ENCODE data around the gene CLPSL1.

Gene CLPSL1

GRCh38 chr6:35742842-35743241 lies 38.0 kb upstream of the CLPSL1 start:
- peaks cover 3% of the 10 kb centered on the region; the same call in 1 of the 2 replicates for H3K36me3 ChIP-seq (ENCODE audit: insufficient read depth, low read length)
- H2AFZ ChIP-seq (ENCODE audit: low read length): no peak overlapping the region
- TF ChIP-seq EZH2 (IDR thresholded peaks at IDR 0.05; ENCODE audit: borderline replicate concordance, low read length): no peak
- TF ChIP-seq CTCF (IDR thresholded peaks at IDR 0.05; ENCODE audit: low read length): no peak
- H3F3A ChIP-seq (ENCODE audit: insufficient read depth, low read length): no peaks in the 10 kb centered on the region
- H3K4me3 ChIP-seq (ENCODE audit: low read depth, low read length, poor library complexity, severe bottlenecking): no peak overlapping the region
- H3K4me2 ChIP-seq (ENCODE audit: low read length): no peak overlapping the region
- no peak overlapping the region for H3K27ac ChIP-seq (ENCODE audit: low read depth, low read length, poor library complexity, severe bottlenecking)
- no peaks in the 10 kb centered on the region for H3K9me2 ChIP-seq (ENCODE audit: low read depth, low read length)
- no peak overlapping the region for H3K9ac ChIP-seq (ENCODE audit: low read length)
- H3K27me3 ChIP-seq (ENCODE audit: insufficient read depth, low read length): no peaks in the 10 kb centered on the region; the same call in 1 of the 2 replicates
- 0 out of 2 replicates have a peak, but pooled peaks cover 4% of the 10 kb centered on the region for H3K9me3 ChIP-seq (ENCODE audit: low read length)
- H4K20me1 ChIP-seq (ENCODE audit: insufficient read depth, low read length): no peaks in the 10 kb centered on the region
- no peaks in the 10 kb centered on the region for H3K79me2 ChIP-seq (ENCODE audit: insufficient read depth, low read length)
- H3K4me1 ChIP-seq (ENCODE audit: insufficient read depth, low read length, severe bottlenecking): no peaks in the 10 kb centered on the region

- H3K9me3 ChIP-seq (ENCODE audit: low read length): 0 out of 2 replicates have a peak, but pooled peaks cover 6% of the 10 kb centered on the region
- H3K27ac ChIP-seq (ENCODE audit: low read depth, low read length, poor library complexity, severe bottlenecking): no peak overlapping the region
- no peaks in the 10 kb centered on the region for H3F3A ChIP-seq (ENCODE audit: insufficient read depth, low read length)
- H3K79me2 ChIP-seq (ENCODE audit: insufficient read depth, low read length): no peaks in the 10 kb centered on the region
- H3K27me3 ChIP-seq (ENCODE audit: insufficient read depth, low read length): peaks cover 6% of the 10 kb centered on the region; the same call in 1 of the 2 replicates
- H3K9ac ChIP-seq (ENCODE audit: low read length): no peak overlapping the region
- peaks cover 5% of the 10 kb centered on the region; the same call in 1 of the 2 replicates for H3K36me3 ChIP-seq (ENCODE audit: insufficient read depth, low read length)
- no peak overlapping the region for H3K4me3 ChIP-seq (ENCODE audit: low read depth, low read length, poor library complexity, severe bottlenecking)
- no peaks in the 10 kb centered on the region for H3K9me2 ChIP-seq (ENCODE audit: low read depth, low read length)
- no peaks in the 10 kb centered on the region for H4K20me1 ChIP-seq (ENCODE audit: insufficient read depth, low read length)
- H3K4me2 ChIP-seq (ENCODE audit: low read length): no peak overlapping the region
- TF ChIP-seq EZH2 (IDR thresholded peaks at IDR 0.05; ENCODE audit: borderline replicate concordance, low read length): no peak
- TF ChIP-seq CTCF (IDR thresholded peaks at IDR 0.05; ENCODE audit: low read length): no peak
- no peaks in the 10 kb centered on the region for H3K4me1 ChIP-seq (ENCODE audit: insufficient read depth, low read length, severe bottlenecking)
- no peak overlapping the region for H2AFZ ChIP-seq (ENCODE audit: low read length)
Measured at GRCh38 chr6:35745509-35745908, 35.3 kb upstream of the CLPSL1 start.

- Histone ChIP-seq H3K4me2 (ENCODE audit: low read length) (no peak overlapping the region), H3K36me3 (ENCODE audit: insufficient read depth, low read length) (peaks cover 5% of the 10 kb centered on the region; the same call in 1 of the 2 replicates)
- TF ChIP-seq EZH2 (IDR thresholded peaks at IDR 0.05; ENCODE audit: borderline replicate concordance, low read length): no peak
- TF ChIP-seq CTCF (IDR thresholded peaks at IDR 0.05; ENCODE audit: low read length): no peak
Measured at GRCh38 chr6:35746516-35746915, 34.3 kb upstream of the CLPSL1 start.

More at GRCh38 chr6:35746516-35746915, 34.3 kb upstream of the CLPSL1 start:
- no peaks in the 10 kb centered on the region for H3F3A ChIP-seq (ENCODE audit: insufficient read depth, low read length)
- no peak overlapping the region for H2AFZ ChIP-seq (ENCODE audit: low read length)
- no peak overlapping the region for H3K9ac ChIP-seq (ENCODE audit: low read length)
- no peaks in the 10 kb centered on the region for H3K9me2 ChIP-seq (ENCODE audit: low read depth, low read length)
- H3K79me2 ChIP-seq (ENCODE audit: insufficient read depth, low read length): no peaks in the 10 kb centered on the region
- H4K20me1 ChIP-seq (ENCODE audit: insufficient read depth, low read length): no peaks in the 10 kb centered on the region
- H3K27ac ChIP-seq (ENCODE audit: low read depth, low read length, poor library complexity, severe bottlenecking): no peak overlapping the region
- no peak overlapping the region for H3K4me3 ChIP-seq (ENCODE audit: low read depth, low read length, poor library complexity, severe bottlenecking)
- H3K4me1 ChIP-seq (ENCODE audit: insufficient read depth, low read length, severe bottlenecking): no peaks in the 10 kb centered on the region
- H3K9me3 ChIP-seq (ENCODE audit: low read length): 0 out of 2 replicates have a peak, but pooled peaks cover 6% of the 10 kb centered on the region
- H3K27me3 ChIP-seq (ENCODE audit: insufficient read depth, low read length): peaks cover 6% of the 10 kb centered on the region; the same call in 1 of the 2 replicates

All from OCI-LY1 (cell line).